ENCODE data around the gene GPAT2.
"Not testable (repeated sequence)": the region's sequence is repeated elsewhere in the genome, so short reads cannot be mapped to it uniquely, and the experiment has no call there.

DNA sequence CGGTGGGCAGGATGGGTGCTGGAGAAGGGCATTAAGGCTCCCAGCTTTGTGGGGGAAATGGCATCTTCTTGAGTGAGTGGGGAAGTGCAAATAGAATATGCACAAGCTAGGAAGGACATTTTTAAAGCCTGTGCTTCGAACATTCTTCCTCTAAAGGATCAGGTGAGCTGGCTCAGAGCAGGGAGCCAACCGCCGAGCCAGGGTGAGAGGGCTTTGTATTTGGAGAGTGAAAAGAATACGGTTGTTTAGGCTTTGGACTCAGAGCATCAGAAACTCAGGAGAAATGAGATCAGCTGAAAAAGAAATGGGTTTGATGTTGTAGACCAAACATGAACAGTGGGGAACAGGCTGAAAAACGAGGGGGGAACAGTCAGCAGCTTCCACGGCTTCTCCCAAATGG, 19.8 kb upstream of the GPAT2 start:
- not testable (repeated sequence) for TF ChIP-seq CTCF (IDR thresholded peaks at IDR 0.05; ENCODE audit: low read depth, low read length); EZH2phosphoT487 (IDR thresholded peaks at IDR 0.05; ENCODE audit: low read depth)
